Astrocyte of the spinal cord (primary cell): Measurements from ENCODE around the gene CBLC.
A peak's percentile ranks its signal among the peaks of the same experiment; 100 is the strongest.

Experiments
- DNase-seq: peaks from one replicate; pipeline ENCODE4 v3.0.0; 2011; ENCODE audit warnings: low read depth, low spot score
- H3K4me3 ChIP-seq: 2 replicates; pipeline ENCODE4 v1.5.1; 2011; ENCODE audit warnings: low read depth, mild to moderate bottlenecking, low read length, moderate library complexity
- in situ Hi-C: cut with HindIII; loops from 2 replicates; pipeline ENCODE4 v1.10.0; 2017; ENCODE audit warnings: low sequenced_read_pairs
- TF ChIP-seq, protein P1 (sequence below): IDR thresholded peaks from 2 replicates; pipeline ENCODE4 v1.5.1; 2012; ENCODE audit warnings: low read depth, mild to moderate bottlenecking, low read length, inconsistent platforms

Gene CBLC

DNA sequence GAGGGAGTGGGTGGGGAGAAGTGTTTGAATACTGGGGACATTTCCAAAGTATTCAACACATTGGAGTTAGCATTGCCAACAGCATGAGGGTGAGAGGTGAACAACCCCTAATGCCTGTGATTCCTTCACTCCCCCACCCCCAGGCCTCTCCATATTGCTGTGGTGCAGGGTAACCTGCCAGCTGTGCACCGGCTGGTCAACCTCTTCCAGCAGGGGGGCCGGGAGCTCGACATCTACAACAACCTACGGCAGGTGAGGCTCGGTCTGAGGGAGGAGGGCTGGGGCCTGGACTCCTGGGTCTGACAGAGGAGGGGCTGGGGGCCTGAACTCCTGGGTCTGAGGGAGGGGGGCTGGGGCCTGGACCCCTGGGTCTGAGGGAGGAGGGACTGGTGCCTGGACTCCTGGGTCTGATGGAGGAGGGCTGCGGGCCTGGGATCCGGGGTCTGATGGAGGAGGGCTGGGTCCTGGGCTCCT lies 21.6 kb upstream of the CBLC start:
- in situ Hi-C loops = no loop called here
- no peak overlapping the region for H3K4me3 ChIP-seq
- DNase-seq = no peak
- TF ChIP-seq, protein P1, sequence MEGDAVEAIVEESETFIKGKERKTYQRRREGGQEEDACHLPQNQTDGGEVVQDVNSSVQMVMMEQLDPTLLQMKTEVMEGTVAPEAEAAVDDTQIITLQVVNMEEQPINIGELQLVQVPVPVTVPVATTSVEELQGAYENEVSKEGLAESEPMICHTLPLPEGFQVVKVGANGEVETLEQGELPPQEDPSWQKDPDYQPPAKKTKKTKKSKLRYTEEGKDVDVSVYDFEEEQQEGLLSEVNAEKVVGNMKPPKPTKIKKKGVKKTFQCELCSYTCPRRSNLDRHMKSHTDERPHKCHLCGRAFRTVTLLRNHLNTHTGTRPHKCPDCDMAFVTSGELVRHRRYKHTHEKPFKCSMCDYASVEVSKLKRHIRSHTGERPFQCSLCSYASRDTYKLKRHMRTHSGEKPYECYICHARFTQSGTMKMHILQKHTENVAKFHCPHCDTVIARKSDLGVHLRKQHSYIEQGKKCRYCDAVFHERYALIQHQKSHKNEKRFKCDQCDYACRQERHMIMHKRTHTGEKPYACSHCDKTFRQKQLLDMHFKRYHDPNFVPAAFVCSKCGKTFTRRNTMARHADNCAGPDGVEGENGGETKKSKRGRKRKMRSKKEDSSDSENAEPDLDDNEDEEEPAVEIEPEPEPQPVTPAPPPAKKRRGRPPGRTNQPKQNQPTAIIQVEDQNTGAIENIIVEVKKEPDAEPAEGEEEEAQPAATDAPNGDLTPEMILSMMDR = no peak

DNA sequence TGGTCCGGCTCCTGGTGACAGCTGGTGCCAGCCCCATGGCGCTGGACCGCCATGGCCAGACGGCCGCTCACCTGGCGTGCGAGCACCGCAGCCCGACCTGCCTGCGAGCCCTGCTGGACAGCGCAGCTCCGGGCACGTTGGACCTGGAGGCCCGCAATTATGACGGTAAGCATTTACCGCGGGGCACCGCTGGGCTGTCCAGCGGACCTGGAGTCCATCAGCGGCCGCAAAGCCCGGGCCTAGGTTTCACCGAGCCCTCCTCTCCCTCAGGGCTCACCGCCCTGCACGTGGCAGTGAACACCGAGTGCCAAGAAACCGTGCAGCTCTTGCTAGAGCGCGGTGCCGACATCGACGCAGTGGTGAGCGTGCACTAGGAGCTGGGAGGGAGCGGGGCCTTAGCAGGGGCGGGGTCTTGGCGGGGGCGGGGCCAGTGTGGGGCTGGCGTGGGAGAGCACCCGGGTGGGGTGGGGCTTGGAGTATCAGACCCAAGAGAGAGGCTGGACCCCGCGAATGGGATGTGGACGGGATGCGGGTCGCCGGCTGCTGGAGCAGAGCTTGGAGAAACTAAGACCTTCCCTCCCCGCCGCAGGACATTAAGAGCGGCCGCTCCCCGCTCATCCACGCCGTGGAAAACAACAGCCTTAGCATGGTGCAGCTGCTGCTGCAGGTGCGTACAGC lies 20.5 kb upstream of the CBLC start:
- TF ChIP-seq, protein P1 = no peak
- in situ Hi-C loops = no loop called here
- DNase-seq = peak; percentile 85
- peak overlapping the region; percentile 51 for H3K4me3 ChIP-seq

DNA sequence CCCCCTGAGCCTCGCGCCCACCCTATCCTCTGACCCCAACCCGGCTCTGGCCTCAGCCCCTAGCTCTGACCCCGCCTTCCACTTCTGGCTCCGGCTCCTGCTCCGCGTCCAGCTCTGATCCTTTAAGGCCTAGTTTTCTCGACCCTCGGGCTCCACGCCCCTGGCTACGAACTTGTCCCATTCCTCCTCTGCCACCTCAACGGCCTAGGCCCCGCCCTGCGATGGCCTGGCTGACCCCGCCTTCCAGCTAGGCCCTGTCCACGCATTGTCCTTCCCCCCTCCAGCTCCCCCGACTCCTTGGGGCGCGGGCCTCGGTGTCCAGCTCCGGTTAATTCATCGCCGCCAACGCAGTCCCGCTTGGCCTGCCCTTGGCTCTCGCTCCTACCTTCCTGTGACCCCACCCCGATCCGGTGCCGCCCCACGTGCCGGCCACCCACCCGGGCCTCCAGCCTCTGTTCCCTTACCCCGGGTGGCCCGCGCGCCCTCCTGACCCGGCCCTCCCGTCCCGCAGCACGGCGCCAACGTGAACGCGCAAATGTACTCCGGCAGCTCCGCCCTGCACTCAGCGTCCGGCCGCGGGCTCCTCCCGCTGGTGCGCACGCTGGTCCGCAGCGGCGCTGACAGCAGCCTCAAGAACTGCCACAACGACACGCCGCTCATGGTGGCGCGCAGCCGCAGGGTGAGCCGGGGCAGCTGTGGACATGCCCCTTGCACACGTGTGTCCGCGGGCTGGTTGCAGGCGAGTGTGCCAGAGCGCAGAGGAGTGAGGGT lies 19.8 kb upstream of the CBLC start:
- in situ Hi-C loops = no loop called here
- DNase-seq = peak; percentile 66
- H3K4me3 ChIP-seq = peak overlapping the region; percentile 51
- TF ChIP-seq, protein P1 = peak; percentile 21

DNA sequence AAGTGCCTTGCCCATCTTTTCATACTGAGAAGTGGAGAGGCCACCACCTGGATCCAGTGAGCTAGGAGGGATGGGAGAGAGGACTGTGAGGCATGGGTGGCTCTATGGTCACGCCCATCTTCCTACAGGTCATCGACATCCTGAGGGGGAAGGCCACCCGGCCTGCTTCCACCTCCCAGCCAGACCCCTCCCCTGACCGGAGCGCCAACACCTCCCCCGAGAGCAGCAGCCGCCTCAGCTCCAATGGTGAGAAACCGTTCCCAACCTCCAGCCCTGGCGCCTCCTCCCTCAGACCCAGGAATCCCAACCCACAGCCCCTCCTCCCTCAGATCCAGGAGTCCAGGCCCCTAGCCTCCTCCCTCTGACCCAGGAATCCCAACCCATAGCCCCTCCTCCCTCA lies 19.1 kb upstream of the CBLC start:
- H3K4me3 ChIP-seq = peak overlapping the region; percentile 51
- DNase-seq = no peak
- in situ Hi-C loops = no loop called here
- TF ChIP-seq, protein P1 = no peak

DNA sequence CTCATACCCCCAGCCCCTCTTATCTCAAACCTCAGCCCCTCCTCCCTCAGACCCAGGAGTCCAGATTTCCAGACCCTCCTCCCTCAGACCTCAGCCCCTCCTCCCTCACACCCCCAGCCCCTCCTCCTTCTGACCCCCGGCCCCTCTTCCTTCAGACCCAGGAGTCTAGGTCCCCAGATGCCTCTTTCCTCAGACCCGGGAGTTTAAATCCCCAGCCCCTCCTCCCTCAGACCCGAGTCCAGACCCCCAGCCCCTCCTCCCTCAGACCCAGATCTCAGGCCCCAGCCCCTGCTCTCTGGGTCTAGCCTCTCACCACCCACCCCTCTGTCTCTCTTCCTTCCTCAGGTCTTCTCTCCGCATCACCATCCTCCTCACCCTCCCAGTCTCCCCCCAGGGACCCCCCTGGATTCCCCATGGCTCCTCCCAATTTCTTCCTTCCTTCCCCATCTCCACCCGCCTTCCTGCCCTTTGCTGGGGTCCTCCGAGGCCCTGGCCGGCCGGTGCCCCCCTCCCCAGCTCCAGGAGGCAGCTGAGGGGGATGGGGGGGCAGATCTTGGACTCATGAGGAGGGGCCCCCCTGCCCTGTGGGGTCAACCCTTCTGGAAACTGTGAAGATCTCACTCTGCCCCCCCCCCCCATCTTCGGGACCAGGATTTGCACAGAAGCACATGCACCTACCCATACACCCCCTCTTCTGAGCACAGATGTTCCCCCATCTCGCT lies 18.4 kb upstream of the CBLC start:
- no peak for DNase-seq
- no peak overlapping the region for H3K4me3 ChIP-seq
- in situ Hi-C loops = no loop called here
- TF ChIP-seq, protein P1 = no peak

DNA sequence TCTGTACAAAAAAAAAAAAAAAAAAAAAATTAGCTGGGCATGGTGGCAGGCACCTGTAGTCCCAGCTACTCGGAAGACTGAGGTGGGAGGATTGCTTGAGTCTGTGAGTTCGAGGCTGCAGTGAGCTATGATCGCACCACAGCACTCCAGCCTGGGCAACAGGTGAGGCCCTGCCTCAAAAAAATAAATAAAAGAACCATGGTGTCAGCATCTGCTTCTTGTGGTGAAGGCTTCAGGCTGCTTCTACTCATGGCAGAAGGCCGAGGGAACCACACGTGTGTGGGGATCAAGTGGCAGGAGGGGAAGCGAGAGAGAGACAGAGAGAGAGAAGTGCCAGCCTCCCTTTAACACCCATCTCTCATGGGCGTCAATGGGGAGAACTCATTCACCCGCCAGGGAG lies 15.7 kb upstream of the CBLC start:
- DNase-seq = no peak
- H3K4me3 ChIP-seq = no peak overlapping the region
- TF ChIP-seq, protein P1 = no peak
- in situ Hi-C loops = no loop called here
